Esophagus muscularis mucosa (tissue), 3 donors: ENCODE measurements around the gene ZNF316.

Experiments used
- CTCF ChIP-seq, 3 experiments: fragments of 200-600 bp in 2 of 3; fragments of 450-650 bp in 1 of 3; sonication (generic) in 2 of 3; IDR thresholded peaks; one replicate each; pipeline ENCODE4 v1.5.1; 2017 to 2019; ENCODE audit warnings: antibody characterized with exemption in 3 of 3, mild to moderate bottlenecking in 2 of 3, moderate library complexity in 1 of 3
- POLR2A ChIP-seq: fragments of 450-650 bp; IDR thresholded peaks from one replicate; pipeline ENCODE4 v1.6.1; 2017; ENCODE audit warnings: antibody characterized with exemption, moderate library complexity, mild to moderate bottlenecking, low read depth

GRCh38 chr7:6637544-6638229, 569 bp downstream of the ZNF316 start:
- no peak for TF ChIP-seq POLR2A
- peak in 1 of 3 experiments; percentile 24 for TF ChIP-seq CTCF (IDR thresholded peaks at IDR 0.05)
